Neutrophil (primary cell): ENCODE data around the gene ADM5.
A peak's percentile ranks its signal among the peaks of the same experiment; 100 is the strongest.

ENCODE experiments used
- H3K27ac ChIP-seq: fragments of 200-600 bp; sonication (generic); 2 replicates; pipeline ENCODE4 v1.5.1; 2016; ENCODE audit warnings: mild to moderate bottlenecking, moderate library complexity
- H3K27me3 ChIP-seq: fragments of 200-600 bp; sonication (generic); 2 replicates; pipeline ENCODE4 v1.6.0; 2016; ENCODE audit warnings: mild to moderate bottlenecking
- H3K36me3 ChIP-seq: fragments of 200-600 bp; sonication (generic); 2 replicates; pipeline ENCODE4 v1.5.1; 2017
- H3K4me1 ChIP-seq, 2 experiments: fragments of 200-600 bp in 1 of 2; sonication (generic) in 1 of 2; 1 replicate in 1 of 2; 2 replicates in 1 of 2; pipeline versions ENCODE4 v1.5.1 to v1.6.1; 2013 to 2016; ENCODE audit warnings: low read depth in 1 of 2, low read length in 1 of 2, mild to moderate bottlenecking in 1 of 2, moderate library complexity in 1 of 2; ENCODE audit not compliant: control insufficient read depth in 1 of 2, insufficient read depth in 1 of 2
- H3K4me3 ChIP-seq, 2 experiments: fragments of 200-600 bp in 1 of 2; sonication (generic) in 1 of 2; 1 replicate in 1 of 2; 2 replicates in 1 of 2; pipeline ENCODE4 v1.5.1; 2013 to 2016; ENCODE audit warnings: low read depth in 1 of 2, low read length in 1 of 2, mild to moderate bottlenecking in 1 of 2, moderate library complexity in 1 of 2
- H3K9me3 ChIP-seq: fragments of 200-600 bp; sonication (generic); 2 replicates; pipeline ENCODE4 v1.5.1; 2016
- CTCF ChIP-seq: fragments of 200-600 bp; sonication (generic); IDR thresholded peaks from 2 replicates; pipeline ENCODE4 v1.5.1; 2016; ENCODE audit warnings: antibody characterized with exemption

The ADM5 gene

GRCh38 chr19:49662011-49662410 is 27.4 kb upstream of the ADM5 start:
- Histone ChIP-seq H3K27ac (no peak overlapping the region), H3K4me3 (no peak overlapping the region), H3K36me3 (peaks cover 63% of the 10 kb centered on the region), H3K4me1 (peaks cover 31 to 33% of the 10 kb centered on the region in 2 experiments), H3K9me3 (no peaks in the 10 kb centered on the region), H3K27me3 (no peaks in the 10 kb centered on the region)
- TF ChIP-seq CTCF: no peak

DNA sequence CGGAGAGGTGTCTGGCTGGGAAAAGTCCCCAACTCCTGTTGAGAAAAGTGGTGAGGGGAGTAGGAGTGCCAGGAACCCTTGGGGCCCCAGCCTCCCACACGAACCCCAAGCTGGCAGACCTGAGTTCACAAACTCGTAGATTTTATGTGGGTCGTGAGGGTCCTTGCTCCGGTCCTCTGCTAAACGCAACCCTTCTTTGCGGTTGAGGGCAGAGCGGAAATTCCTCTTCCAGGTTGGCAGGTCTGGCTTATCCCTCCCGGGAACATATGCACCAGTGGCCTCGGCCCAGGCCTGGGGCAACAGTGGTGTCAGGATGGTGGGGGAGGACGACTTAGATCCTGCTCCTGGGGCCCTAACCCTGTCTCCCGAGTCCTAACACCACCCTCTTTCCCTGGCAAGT is 26.2 kb upstream of the ADM5 start:
- Histone ChIP-seq H3K4me3 (no peak overlapping the region), H3K36me3 (peaks cover 51% of the 10 kb centered on the region), H3K9me3 (no peaks in the 10 kb centered on the region), H3K4me1 (peaks cover 31 to 33% of the 10 kb centered on the region in 2 experiments), H3K27ac (peak overlapping the region; percentile 92), H3K27me3 (no peaks in the 10 kb centered on the region)
- TF ChIP-seq CTCF: no peak

DNA sequence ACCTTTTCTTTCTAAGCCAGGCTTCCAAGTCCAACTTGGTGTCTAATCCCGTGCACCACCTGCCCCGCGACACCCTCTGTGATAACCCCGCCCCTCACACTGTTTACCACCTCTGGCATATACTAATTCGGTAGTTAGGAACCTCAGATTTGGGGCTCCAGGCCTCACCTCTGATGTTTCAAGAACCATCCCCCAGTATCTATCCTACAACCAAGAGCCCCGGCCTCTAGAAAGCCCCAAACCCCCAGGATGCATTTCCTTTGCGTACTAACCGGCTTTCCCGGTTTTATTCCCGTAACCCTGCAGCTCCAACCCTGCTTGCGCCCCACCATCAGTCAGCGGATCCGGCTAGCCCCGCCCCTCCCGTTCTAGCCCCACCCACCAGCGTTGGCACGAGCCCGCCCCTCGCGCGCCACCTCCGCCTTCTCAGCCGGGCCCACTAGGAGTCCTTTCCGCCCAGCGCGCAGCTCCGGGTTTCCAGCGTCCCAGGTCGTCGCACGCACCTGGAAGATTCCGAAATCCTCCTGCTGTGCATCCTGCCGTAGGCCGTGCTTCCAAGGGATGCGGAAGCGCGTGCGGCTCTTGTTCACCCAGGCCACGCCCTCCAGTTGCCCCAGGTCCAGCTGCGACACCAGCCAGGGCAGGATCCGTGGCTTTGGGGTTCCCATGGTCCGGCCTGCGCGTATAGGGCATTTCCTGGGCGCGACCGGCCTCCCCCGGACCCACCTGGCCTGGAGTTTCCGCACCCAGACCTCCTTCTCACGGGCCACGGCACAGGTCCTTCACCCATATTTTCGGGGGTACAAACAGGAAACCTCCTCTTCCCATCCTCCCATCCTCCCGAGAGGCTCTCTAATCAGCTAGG is 25.0 kb upstream of the ADM5 start:
- peak; percentile 82 for TF ChIP-seq CTCF
- H3K27me3 ChIP-seq: no peaks in the 10 kb centered on the region
- H3K4me1 ChIP-seq: peaks cover 31 to 33% of the 10 kb centered on the region in 2 experiments
- peak overlapping the region; percentile 95 to 98 for H3K4me3 ChIP-seq
- H3K36me3 ChIP-seq: peaks cover 39% of the 10 kb centered on the region
- no peaks in the 10 kb centered on the region for H3K9me3 ChIP-seq
- H3K27ac ChIP-seq: peak overlapping the region; percentile 92

GRCh38 chr19:49665036-49665350 is 24.4 kb upstream of the ADM5 start:
- Histone ChIP-seq H3K36me3 (peaks cover 38% of the 10 kb centered on the region), H3K27ac (peak overlapping the region; percentile 92), H3K4me1 (peaks cover 31 to 33% of the 10 kb centered on the region in 2 experiments), H3K4me3 (peak overlapping the region; percentile 95 to 98), H3K27me3 (no peaks in the 10 kb centered on the region), H3K9me3 (no peaks in the 10 kb centered on the region)
- TF ChIP-seq CTCF: no peak

GRCh38 chr19:49665351-49666119 is 23.9 kb upstream of the ADM5 start, which contains the start of the genes BCL2L12 and IRF3:
BCL2L12 (plus strand) TSS chr19:49665933; CDS start chr19:49666693, 760 bp downstream.
IRF3 (minus strand) TSS chr19:49665857; CDS start chr19:49664838, 1,019 bp downstream.
- TF ChIP-seq CTCF: peak; percentile 37
- peaks cover 31 to 33% of the 10 kb centered on the region in 2 experiments for H3K4me1 ChIP-seq
- no peaks in the 10 kb centered on the region for H3K9me3 ChIP-seq
- no peaks in the 10 kb centered on the region for H3K27me3 ChIP-seq
- peak within 1 kb of the TSS; percentile 95 to 98 for H3K4me3 ChIP-seq
- H3K36me3 ChIP-seq: peaks cover 38% of the 10 kb centered on the region
- H3K27ac ChIP-seq: peak within 1 kb of the TSS; percentile 92
